DOHH2 (cell line): ENCODE data around the gene BCL2L13.

Source experiments
- H3F3A ChIP-seq: fragments of 200-600 bp; sonication (generic), shearing (Covaris generic); 2 replicates; pipeline ENCODE4 v1.6.0; 2016; ENCODE audit warnings: antibody characterized with exemption, mild to moderate bottlenecking; ENCODE audit not compliant: control insufficient read depth, insufficient read depth
- H3K27ac ChIP-seq: fragments of 200-600 bp; sonication (generic); 2 replicates; pipeline ENCODE4 v1.5.1; 2014; ENCODE audit warnings: low read depth, mild to moderate bottlenecking, low read length, moderate library complexity
- H3K27me3 ChIP-seq: fragments of 200-600 bp; sonication (generic); 2 replicates; pipeline ENCODE4 v1.6.1; 2014; ENCODE audit warnings: mild to moderate bottlenecking, low read length, mixed read lengths; ENCODE audit not compliant: control insufficient read depth
- H3K36me3 ChIP-seq: fragments of 200-600 bp; sonication (generic); 2 replicates; pipeline ENCODE4 v1.6.1; 2014; ENCODE audit warnings: mild to moderate bottlenecking, low read length, moderate library complexity, mixed read lengths; ENCODE audit not compliant: control insufficient read depth
- H3K4me1 ChIP-seq: fragments of 200-600 bp; sonication (generic); 2 replicates; pipeline ENCODE4 v1.6.1; 2014; ENCODE audit warnings: mild to moderate bottlenecking, low read length, mixed read lengths; ENCODE audit not compliant: control insufficient read depth
- H3K4me2 ChIP-seq: fragments of 200-600 bp; sonication (generic); 2 replicates; pipeline ENCODE4 v1.6.0; 2014; ENCODE audit warnings: mild to moderate bottlenecking, low read length, moderate library complexity
- H3K4me3 ChIP-seq: fragments of 200-600 bp; sonication (generic); 2 replicates; pipeline ENCODE4 v1.5.1; 2014; ENCODE audit warnings: mild to moderate bottlenecking, low read length, mixed read lengths
- H3K79me2 ChIP-seq: fragments of 200-600 bp; sonication (generic); 2 replicates; pipeline ENCODE4 v1.6.1; 2014; ENCODE audit warnings: mild to moderate bottlenecking, low read length, mixed read lengths; ENCODE audit not compliant: control insufficient read depth
- H3K9me2 ChIP-seq: fragments of 200-600 bp; sonication (generic); replicated peaks from 2 replicates; pipeline ENCODE4 v1.6.1; 2014; ENCODE audit warnings: mild to moderate bottlenecking, low read length, mixed read lengths; ENCODE audit not compliant: control insufficient read depth
- H3K9me3 ChIP-seq: fragments of 200-600 bp; sonication (generic); 2 replicates; pipeline ENCODE4 v1.6.1; 2014; ENCODE audit warnings: antibody characterized with exemption, low read length, mixed read lengths; ENCODE audit not compliant: control insufficient read depth, insufficient read depth
- H4K20me1 ChIP-seq: fragments of 200-600 bp; sonication (generic); 2 replicates; pipeline ENCODE4 v1.6.0; 2014; ENCODE audit warnings: low read depth, mild to moderate bottlenecking, antibody characterized with exemption, low read length, moderate library complexity; ENCODE audit not compliant: control insufficient read depth, insufficient read depth
- EZH2phosphoT487 ChIP-seq: fragments of 200-600 bp; sonication (generic); IDR thresholded peaks from 2 replicates; pipeline ENCODE4 v1.6.1; 2017; ENCODE audit warnings: borderline replicate concordance, mild to moderate bottlenecking, antibody characterized with exemption, low read length, moderate library complexity, mixed read lengths
- TF ChIP-seq, protein P1 (sequence below): fragments of 200-600 bp; sonication (generic); IDR thresholded peaks from one replicate; pipeline ENCODE4 v1.5.1; 2014; ENCODE audit warnings: antibody characterized with exemption, mild to moderate bottlenecking, low read depth, low read length; ENCODE audit not compliant: poor library complexity, severe bottlenecking

Gene BCL2L13

DNA sequence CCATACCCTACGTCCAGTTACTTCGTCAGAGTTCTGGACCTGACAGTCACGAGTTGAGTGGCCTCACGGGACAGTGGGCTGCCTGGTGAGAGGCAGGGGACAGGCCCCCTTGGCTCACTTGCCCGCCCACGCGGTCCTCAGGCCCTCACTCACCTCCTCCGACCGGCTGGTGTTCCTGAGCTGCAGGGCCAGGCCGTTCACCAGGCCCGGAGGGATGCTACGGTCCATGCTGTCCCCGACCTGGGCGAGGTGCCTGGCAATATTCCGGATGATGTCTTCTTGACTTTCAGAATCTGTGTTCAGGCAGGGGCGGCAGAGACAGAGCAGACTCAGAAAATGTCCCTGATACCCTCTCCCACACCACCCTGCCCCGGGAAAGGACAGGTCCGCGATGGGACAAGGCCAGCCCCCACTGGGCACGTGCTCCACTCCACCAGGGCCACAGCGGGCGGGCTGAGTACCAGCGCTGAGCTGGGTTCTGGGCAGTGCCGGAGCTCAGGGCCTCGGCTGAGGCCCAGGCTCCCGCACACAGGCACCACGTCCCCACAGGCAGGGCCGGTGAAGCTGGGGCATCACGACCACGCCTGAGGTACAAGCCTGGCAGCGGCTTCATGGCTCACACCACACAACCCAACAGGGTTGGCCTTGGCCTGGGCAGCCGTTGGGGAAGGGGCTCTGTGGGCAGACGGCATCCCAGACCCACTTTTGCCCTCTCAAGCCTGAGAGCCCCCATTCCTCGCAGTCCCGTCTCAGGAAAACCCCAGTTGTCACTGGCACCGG is 100.8 kb downstream of the BCL2L13 start:
- Histone ChIP-seq H3K27ac (no peak overlapping the region), H3K36me3 (peaks cover 41% of the 10 kb centered on the region), H3K9me2 (no peaks in the 10 kb centered on the region), H3K4me2 (no peak overlapping the region), H3K9me3 (no peaks in the 10 kb centered on the region), H3K4me1 (peaks cover 3% of the 10 kb centered on the region; the same call in 1 of the 2 replicates), H3K79me2 (no peaks in the 10 kb centered on the region), H4K20me1 (peaks cover 3% of the 10 kb centered on the region; the same call in 1 of the 2 replicates), H3K27me3 (no peaks in the 10 kb centered on the region), H3K4me3 (no peak overlapping the region), H3F3A (no peaks in the 10 kb centered on the region)
- TF ChIP-seq EZH2phosphoT487 = no peak
- TF ChIP-seq, protein P1, sequence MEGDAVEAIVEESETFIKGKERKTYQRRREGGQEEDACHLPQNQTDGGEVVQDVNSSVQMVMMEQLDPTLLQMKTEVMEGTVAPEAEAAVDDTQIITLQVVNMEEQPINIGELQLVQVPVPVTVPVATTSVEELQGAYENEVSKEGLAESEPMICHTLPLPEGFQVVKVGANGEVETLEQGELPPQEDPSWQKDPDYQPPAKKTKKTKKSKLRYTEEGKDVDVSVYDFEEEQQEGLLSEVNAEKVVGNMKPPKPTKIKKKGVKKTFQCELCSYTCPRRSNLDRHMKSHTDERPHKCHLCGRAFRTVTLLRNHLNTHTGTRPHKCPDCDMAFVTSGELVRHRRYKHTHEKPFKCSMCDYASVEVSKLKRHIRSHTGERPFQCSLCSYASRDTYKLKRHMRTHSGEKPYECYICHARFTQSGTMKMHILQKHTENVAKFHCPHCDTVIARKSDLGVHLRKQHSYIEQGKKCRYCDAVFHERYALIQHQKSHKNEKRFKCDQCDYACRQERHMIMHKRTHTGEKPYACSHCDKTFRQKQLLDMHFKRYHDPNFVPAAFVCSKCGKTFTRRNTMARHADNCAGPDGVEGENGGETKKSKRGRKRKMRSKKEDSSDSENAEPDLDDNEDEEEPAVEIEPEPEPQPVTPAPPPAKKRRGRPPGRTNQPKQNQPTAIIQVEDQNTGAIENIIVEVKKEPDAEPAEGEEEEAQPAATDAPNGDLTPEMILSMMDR = no peak

GRCh38 chr22:17741866-17742526 is 103.4 kb downstream of the BCL2L13 start:
- H3K27ac ChIP-seq = no peak overlapping the region
- no peaks in the 10 kb centered on the region for H3K9me2 ChIP-seq
- no peaks in the 10 kb centered on the region for H3F3A ChIP-seq
- no peak overlapping the region for H3K4me2 ChIP-seq
- H3K79me2 ChIP-seq = no peaks in the 10 kb centered on the region
- H3K4me3 ChIP-seq = no peak overlapping the region
- H3K27me3 ChIP-seq = no peaks in the 10 kb centered on the region
- peaks cover 3% of the 10 kb centered on the region; the same call in 1 of the 2 replicates for H3K4me1 ChIP-seq
- peaks cover 3% of the 10 kb centered on the region; the same call in 1 of the 2 replicates for H4K20me1 ChIP-seq
- TF ChIP-seq, protein P1 = no peak
- TF ChIP-seq EZH2phosphoT487 = no peak
- H3K9me3 ChIP-seq = no peaks in the 10 kb centered on the region
- H3K36me3 ChIP-seq = peaks cover 25% of the 10 kb centered on the region

DNA sequence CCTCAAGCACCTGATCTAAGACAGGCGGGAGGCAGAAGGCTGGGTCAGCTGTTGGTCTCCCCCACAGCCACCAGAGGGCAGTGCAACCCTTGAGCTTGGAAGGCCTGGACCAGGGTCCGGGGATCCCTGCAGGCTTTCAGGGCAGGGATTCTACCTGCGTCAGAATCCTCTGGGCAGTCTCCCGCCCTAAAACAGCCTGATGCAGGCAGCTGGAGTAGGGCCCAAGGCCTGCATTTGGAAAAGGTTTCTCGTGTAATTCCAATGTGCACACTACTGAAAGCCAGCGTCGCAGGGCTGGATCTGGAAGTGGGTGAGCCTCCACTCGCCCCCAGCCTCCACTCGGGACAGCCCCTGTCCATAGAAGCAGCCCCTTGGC is 104.0 kb downstream of the BCL2L13 start:
- Histone ChIP-seq H3K27me3 (no peaks in the 10 kb centered on the region), H3K4me3 (no peak overlapping the region), H3K4me1 (peaks cover 3% of the 10 kb centered on the region; the same call in 1 of the 2 replicates), H3K9me3 (no peaks in the 10 kb centered on the region), H3K4me2 (no peak overlapping the region), H3K36me3 (peaks cover 25% of the 10 kb centered on the region), H3K27ac (no peak overlapping the region), H3F3A (no peaks in the 10 kb centered on the region), H3K9me2 (no peaks in the 10 kb centered on the region), H3K79me2 (no peaks in the 10 kb centered on the region), H4K20me1 (peaks cover 3% of the 10 kb centered on the region; the same call in 1 of the 2 replicates)
- TF ChIP-seq EZH2phosphoT487 = no peak
- TF ChIP-seq, protein P1 = peak; percentile 80
